C4-2B (cell line): Measurements from ENCODE around the gene FRMD8.

ENCODE experiments used
- ZFX ChIP-seq: fragments of 450-650 bp; IDR thresholded peaks from 2 replicates; pipeline ENCODE4 v1.6.1; 2017
- TF ChIP-seq, protein P1 (sequence below): fragments of 450-650 bp; conservative IDR thresholded peaks from 2 replicates; pipeline ENCODE4 v1.5.1; 2017; ENCODE audit warnings: mild to moderate bottlenecking

DNA sequence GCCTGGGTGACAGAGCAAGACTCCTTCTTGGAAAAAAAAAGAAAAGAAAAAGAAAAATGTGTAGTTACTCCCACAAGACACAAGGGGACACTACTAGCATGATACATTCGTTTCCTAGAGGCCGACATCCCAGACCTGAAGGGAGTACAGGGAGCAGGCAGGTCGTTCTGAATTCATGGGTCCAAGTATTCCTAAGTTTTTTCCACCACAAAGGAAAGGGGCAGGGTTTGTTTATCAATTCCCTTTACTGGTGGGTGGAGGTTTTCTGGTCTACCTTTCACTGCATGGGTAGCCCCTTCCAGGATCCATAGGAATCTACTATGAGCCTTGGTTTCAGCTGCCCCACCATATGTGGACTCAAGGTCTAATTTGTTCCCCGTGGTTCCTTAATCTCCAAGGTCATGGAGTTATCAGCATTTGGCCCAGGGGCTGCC lies 20.1 kb upstream of the FRMD8 start:
- TF ChIP-seq, protein P1, sequence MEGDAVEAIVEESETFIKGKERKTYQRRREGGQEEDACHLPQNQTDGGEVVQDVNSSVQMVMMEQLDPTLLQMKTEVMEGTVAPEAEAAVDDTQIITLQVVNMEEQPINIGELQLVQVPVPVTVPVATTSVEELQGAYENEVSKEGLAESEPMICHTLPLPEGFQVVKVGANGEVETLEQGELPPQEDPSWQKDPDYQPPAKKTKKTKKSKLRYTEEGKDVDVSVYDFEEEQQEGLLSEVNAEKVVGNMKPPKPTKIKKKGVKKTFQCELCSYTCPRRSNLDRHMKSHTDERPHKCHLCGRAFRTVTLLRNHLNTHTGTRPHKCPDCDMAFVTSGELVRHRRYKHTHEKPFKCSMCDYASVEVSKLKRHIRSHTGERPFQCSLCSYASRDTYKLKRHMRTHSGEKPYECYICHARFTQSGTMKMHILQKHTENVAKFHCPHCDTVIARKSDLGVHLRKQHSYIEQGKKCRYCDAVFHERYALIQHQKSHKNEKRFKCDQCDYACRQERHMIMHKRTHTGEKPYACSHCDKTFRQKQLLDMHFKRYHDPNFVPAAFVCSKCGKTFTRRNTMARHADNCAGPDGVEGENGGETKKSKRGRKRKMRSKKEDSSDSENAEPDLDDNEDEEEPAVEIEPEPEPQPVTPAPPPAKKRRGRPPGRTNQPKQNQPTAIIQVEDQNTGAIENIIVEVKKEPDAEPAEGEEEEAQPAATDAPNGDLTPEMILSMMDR, result peak; percentile 89
- TF ChIP-seq ZFX, result no peak
